HL-60 (cell line): Measurements from ENCODE around the gene APOBEC3B.

ENCODE experiments used
- GABPA ChIP-seq: IDR thresholded peaks from 2 replicates; pipeline ENCODE4 v1.6.1; 2012; ENCODE audit warnings: low read depth
- POLR2AphosphoS5 ChIP-seq: IDR thresholded peaks from 2 replicates; pipeline ENCODE4 v1.6.1; 2012; ENCODE audit warnings: low read depth
- SPI1 ChIP-seq: IDR thresholded peaks from 2 replicates; pipeline ENCODE4 v1.6.1; 2012; ENCODE audit warnings: low read depth, mild to moderate bottlenecking, borderline replicate concordance
- TF ChIP-seq, protein P1 (sequence below): IDR thresholded peaks from one replicate; pipeline ENCODE4 v1.5.1; 2011; ENCODE audit warnings: low read length, control low read depth, inconsistent platforms; ENCODE audit not compliant: insufficient read depth
- TF ChIP-seq, protein P2 (sequence below): IDR thresholded peaks from 2 replicates; pipeline ENCODE4 v1.6.1; 2012; ENCODE audit warnings: low read depth; ENCODE audit not compliant: insufficient replicate concordance

DNA sequence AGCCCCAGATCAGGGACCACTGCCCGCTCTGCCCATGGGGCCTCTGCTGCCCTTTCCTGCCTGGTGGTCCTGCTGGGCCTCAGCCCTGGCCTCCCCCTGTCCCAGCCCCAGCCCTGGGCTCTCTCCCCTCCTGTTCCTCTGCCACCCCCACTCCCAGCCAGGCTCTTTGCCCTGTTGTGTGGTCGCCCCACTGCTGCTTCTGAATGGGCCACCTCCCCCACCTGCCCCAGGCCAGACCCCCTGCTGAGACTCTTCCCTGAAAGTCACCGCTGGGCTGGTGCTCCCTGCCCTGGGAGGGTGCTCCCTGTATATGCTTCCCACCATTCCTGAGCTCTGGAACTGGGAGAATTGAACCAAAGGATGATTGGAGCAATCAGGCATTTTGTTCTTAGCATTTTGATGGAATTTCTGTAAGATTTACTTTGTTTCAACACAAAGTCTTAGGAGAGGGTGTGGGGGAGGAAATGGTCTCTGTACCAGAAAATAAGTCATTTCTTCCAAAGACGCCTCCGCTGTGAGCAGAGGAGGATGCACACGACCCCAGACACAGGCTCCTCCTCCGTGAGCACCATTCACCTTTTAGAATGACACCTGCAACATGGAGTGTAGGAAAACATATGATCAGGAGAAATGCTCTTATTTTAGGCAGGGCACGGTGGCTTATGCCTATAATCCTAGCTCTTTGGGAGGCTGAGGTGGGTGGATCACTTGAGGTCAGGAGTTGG, 5.2 kb downstream of the APOBEC3B start:
- TF ChIP-seq, protein P1, sequence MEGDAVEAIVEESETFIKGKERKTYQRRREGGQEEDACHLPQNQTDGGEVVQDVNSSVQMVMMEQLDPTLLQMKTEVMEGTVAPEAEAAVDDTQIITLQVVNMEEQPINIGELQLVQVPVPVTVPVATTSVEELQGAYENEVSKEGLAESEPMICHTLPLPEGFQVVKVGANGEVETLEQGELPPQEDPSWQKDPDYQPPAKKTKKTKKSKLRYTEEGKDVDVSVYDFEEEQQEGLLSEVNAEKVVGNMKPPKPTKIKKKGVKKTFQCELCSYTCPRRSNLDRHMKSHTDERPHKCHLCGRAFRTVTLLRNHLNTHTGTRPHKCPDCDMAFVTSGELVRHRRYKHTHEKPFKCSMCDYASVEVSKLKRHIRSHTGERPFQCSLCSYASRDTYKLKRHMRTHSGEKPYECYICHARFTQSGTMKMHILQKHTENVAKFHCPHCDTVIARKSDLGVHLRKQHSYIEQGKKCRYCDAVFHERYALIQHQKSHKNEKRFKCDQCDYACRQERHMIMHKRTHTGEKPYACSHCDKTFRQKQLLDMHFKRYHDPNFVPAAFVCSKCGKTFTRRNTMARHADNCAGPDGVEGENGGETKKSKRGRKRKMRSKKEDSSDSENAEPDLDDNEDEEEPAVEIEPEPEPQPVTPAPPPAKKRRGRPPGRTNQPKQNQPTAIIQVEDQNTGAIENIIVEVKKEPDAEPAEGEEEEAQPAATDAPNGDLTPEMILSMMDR, result no peak
- TF ChIP-seq POLR2AphosphoS5 (no peak), GABPA (no peak), SPI1 (no peak)
- TF ChIP-seq, protein P2, sequence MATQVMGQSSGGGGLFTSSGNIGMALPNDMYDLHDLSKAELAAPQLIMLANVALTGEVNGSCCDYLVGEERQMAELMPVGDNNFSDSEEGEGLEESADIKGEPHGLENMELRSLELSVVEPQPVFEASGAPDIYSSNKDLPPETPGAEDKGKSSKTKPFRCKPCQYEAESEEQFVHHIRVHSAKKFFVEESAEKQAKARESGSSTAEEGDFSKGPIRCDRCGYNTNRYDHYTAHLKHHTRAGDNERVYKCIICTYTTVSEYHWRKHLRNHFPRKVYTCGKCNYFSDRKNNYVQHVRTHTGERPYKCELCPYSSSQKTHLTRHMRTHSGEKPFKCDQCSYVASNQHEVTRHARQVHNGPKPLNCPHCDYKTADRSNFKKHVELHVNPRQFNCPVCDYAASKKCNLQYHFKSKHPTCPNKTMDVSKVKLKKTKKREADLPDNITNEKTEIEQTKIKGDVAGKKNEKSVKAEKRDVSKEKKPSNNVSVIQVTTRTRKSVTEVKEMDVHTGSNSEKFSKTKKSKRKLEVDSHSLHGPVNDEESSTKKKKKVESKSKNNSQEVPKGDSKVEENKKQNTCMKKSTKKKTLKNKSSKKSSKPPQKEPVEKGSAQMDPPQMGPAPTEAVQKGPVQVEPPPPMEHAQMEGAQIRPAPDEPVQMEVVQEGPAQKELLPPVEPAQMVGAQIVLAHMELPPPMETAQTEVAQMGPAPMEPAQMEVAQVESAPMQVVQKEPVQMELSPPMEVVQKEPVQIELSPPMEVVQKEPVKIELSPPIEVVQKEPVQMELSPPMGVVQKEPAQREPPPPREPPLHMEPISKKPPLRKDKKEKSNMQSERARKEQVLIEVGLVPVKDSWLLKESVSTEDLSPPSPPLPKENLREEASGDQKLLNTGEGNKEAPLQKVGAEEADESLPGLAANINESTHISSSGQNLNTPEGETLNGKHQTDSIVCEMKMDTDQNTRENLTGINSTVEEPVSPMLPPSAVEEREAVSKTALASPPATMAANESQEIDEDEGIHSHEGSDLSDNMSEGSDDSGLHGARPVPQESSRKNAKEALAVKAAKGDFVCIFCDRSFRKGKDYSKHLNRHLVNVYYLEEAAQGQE, result no peak
